Stomach (tissue), 19 donors: ENCODE results near the gene CTSC. TPM values are rescaled to one million over a fixed set of nuclear protein-coding genes. Genes with fewer than 3 reads are reported as not detected.

Experiments
- DNase-seq, 2 donors: peaks; one replicate each; pipeline versions ENCODE4 v3.0.0 to v3.0.0-alpha.2; 2013 to 2019
- H3K27ac ChIP-seq, 5 donors: fragments of 200-600 bp in 4 of 5; sonication (generic) in 4 of 5; one replicate each; pipeline ENCODE4 v1.5.1; 2013 to 2019; ENCODE audit warnings: mild to moderate bottlenecking in 1 of 5, moderate library complexity in 1 of 5
- H3K27me3 ChIP-seq, 3 donors: fragments of 200-600 bp; sonication (generic); one replicate each; pipeline ENCODE4 v1.5.1; 2017 to 2019; ENCODE audit warnings: mixed run types in 1 of 3
- H3K36me3 ChIP-seq, 4 donors: fragments of 200-600 bp; sonication (generic); 1 replicate in 3 of 4; 2 replicates in 1 of 4; pipeline ENCODE4 v1.5.1; 2016 to 2019
- H3K4me1 ChIP-seq, 4 donors: fragments of 200-600 bp; sonication (generic); one replicate each; pipeline ENCODE4 v1.5.1; 2016 to 2019
- H3K4me3 ChIP-seq, 4 donors: fragments of 200-600 bp; sonication (generic) in 3 of 4; one replicate each; pipeline ENCODE4 v1.5.1; 2016 to 2019; ENCODE audit warnings: mild to moderate bottlenecking in 1 of 4
- H3K9me3 ChIP-seq, 4 donors: fragments of 200-600 bp; sonication (generic); one replicate each; pipeline ENCODE4 v1.5.1; 2016 to 2019
- EP300 ChIP-seq: sonication (generic); formaldehyde crosslinking; IDR thresholded peaks from one replicate; pipeline ENCODE4 v1.6.1; 2017; ENCODE audit warnings: antibody characterized with exemption
- POLR2A ChIP-seq, 4 donors: fragments of 450-650 bp; IDR thresholded peaks; one replicate each; pipeline ENCODE4 v1.6.1; 2016; ENCODE audit warnings: antibody characterized with exemption in 4 of 4, control low read depth in 2 of 4, mild to moderate bottlenecking in 1 of 4, moderate library complexity in 1 of 4
- POLR2AphosphoS5 ChIP-seq, 3 donors: sonication (generic); formaldehyde crosslinking; IDR thresholded peaks; one replicate each; pipeline ENCODE4 v1.6.1; 2016; ENCODE audit warnings: antibody characterized with exemption in 3 of 3
- WGBS, 5 donors: extraction: QIAGEN DNeasy Blood & Tissue Kit in 3 of 5; methylation state at CpG; one replicate each; pipeline versions ENCODE4 v1.1.5 to v1.1.7; 2013 to 2018; 5-methylcytosine and 5-hydroxymethylcytosine counted together
- intact Hi-C: fragments of 100-400 bp; cut with DNase I; formaldehyde crosslinking; loops from one replicate; pipeline ENCODE4 v1.15.1; 2023; ENCODE audit warnings: low total_unique reads
- long read RNA-seq, 10 donors: transcript quantifications; one replicate each; lab custom pipeline, GENCODE V29; 2026
- polyA plus RNA-seq, 3 donors: library from polyadenylated mRNA; stranded (reverse); fragments of 200-250 nt; gene quantifications; one replicate each; pipeline ENCODE4 v1.2.3, GENCODE V29; 2013
- total RNA-seq, 5 donors: library from RNA; depleted of rRNA; stranded (reverse); fragments of >200 nt; gene quantifications; one replicate each; pipeline versions ENCODE4 v1.1.0 to v1.2.3, GENCODE V29; 2014 to 2016
- TF ChIP-seq, protein P1 (sequence below), 7 experiments: fragments of 450-650 bp in 4 of 7; fragments of 200-600 bp in 3 of 7; sonication (generic) in 3 of 7; IDR thresholded peaks; one replicate each; pipeline ENCODE4 v1.5.1; 2016 to 2019; ENCODE audit warnings: antibody characterized with exemption in 7 of 7, control low read depth in 2 of 7, mild to moderate bottlenecking in 1 of 7
- donor health status: healthy with polysubstance abuse.
- donor health status: Bipolar disorder and iron deficiency.
- donor health status: healthy.

Gene CTSC
- 100 to 1,000 TPM in 2 of 5 donors, 10 to 100 TPM in 2, 1 to 10 TPM in 1; 6.2 to 127 (median 53.3) TPM for total RNA-seq
- polyA plus RNA-seq: 10 to 100 TPM; 22.9 to 46.3 (median 26.3) TPM
- long read RNA-seq, donor 1, full-length matches to known transcripts: 13 of 13 reads
- long read RNA-seq, donor 1, partial matches to known transcripts: 0 of 13 reads
- long read RNA-seq, donor 1, other reads (novel, unspliced or antisense): 0 of 13 reads
- long read RNA-seq, donor 2, full-length matches to known transcripts: 22 of 28 reads
- long read RNA-seq, donor 2, partial matches to known transcripts: 6 of 28 reads
- long read RNA-seq, donor 2, other reads (novel, unspliced or antisense): 0 of 28 reads
- long read RNA-seq, donor 3, full-length matches to known transcripts: 14 of 14 reads
- long read RNA-seq, donor 3, partial matches to known transcripts: 0 of 14 reads
- long read RNA-seq, donor 3, other reads (novel, unspliced or antisense): 0 of 14 reads
- long read RNA-seq, donor 4, full-length matches to known transcripts: 3 of 3 reads
- long read RNA-seq, donor 4, partial matches to known transcripts: 0 of 3 reads
- long read RNA-seq, donor 4, other reads (novel, unspliced or antisense): 0 of 3 reads
- long read RNA-seq, donor 5, full-length matches to known transcripts: 37 of 37 reads
- long read RNA-seq, donor 5, partial matches to known transcripts: 0 of 37 reads
- long read RNA-seq, donor 5, other reads (novel, unspliced or antisense): 0 of 37 reads
- long read RNA-seq, donor 6, full-length matches to known transcripts: 42 of 48 reads
- long read RNA-seq, donor 6, partial matches to known transcripts: 6 of 48 reads
- long read RNA-seq, donor 6, other reads (novel, unspliced or antisense): 0 of 48 reads
- long read RNA-seq, donor 7, full-length matches to known transcripts: 41 of 41 reads
- long read RNA-seq, donor 7, partial matches to known transcripts: 0 of 41 reads
- long read RNA-seq, donor 7, other reads (novel, unspliced or antisense): 0 of 41 reads
- long read RNA-seq, donor 8, full-length matches to known transcripts: 22 of 22 reads
- long read RNA-seq, donor 8, partial matches to known transcripts: 0 of 22 reads
- long read RNA-seq, donor 8, other reads (novel, unspliced or antisense): 0 of 22 reads
- long read RNA-seq, donor 9, full-length matches to known transcripts: 19 of 19 reads
- long read RNA-seq, donor 9, partial matches to known transcripts: 0 of 19 reads
- long read RNA-seq, donor 9, other reads (novel, unspliced or antisense): 0 of 19 reads
- long read RNA-seq, donor 10, full-length matches to known transcripts: 21 of 21 reads
- long read RNA-seq, donor 10, partial matches to known transcripts: 0 of 21 reads
- long read RNA-seq, donor 10, other reads (novel, unspliced or antisense): 0 of 21 reads

DNA sequence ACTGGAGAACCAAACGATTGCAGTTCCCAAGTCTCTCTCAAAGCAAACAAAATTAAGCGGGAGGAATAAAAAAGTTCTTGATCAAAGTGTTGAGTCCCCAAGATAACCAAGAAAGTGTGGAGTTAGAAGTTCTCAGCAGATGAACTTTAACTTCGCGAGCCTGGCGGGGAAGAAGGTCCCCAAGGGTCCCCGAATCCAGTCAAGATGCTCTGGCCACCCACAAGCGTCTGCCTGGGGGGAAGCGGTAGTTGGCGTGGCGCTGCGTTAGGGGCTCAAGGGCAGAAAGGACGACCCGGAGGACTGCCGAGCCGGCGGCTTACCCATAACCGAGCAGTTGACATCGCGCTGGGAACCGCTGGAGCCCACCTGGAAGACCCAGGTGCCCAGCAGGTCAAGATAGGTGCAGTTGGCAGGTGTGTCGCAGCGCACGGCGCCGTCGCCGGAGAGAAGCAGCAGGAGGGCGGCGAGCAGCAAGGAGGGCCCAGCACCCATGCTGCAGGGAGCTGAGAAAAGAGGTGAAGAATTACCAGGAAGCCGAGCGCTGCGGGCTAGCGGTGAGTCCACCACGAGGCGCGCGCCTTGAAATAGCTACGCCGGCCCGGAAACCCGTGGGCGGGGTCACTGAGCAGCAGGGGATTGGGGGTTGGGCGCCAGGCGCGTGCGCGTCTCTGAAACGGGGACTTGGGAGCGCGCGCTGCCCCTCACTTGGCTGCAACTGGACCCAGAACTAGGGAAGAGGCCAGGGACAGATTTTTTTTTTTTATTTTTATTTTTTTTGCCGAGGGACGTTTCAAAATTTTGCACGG, at the start of gene CTSC:
Gene CTSC, minus strand, starts transcription at position 556 of the 806 bp plus-strand sequence. Its CDS starts 64 bp downstream, at position 492.
- Histone ChIP-seq H3K27ac (peak within 1 kb of the TSS; percentile 82 to 92 (median 87)), H3K4me1 (peaks cover 9 to 26% (median 12%) of the 10 kb centered on the region in 4 donors), H3K36me3 (peaks cover 0 to 21% (median 6%) of the 10 kb centered on the region in 4 donors), H3K9me3 (no peaks in the 10 kb centered on the region), H3K27me3 (no peaks in the 10 kb centered on the region), H3K4me3 (peak within 1 kb of the TSS; percentile 65 to 81 (median 70))
- intact Hi-C loops: no loop called here
- WGBS, 5 donors: 0 to 1% (median 0%) methylated on average over 38 to 54 of the region's 54 CpGs
- no peak for TF ChIP-seq EP300
- peak; percentile 75 to 94 (median 93) for TF ChIP-seq POLR2AphosphoS5 (IDR thresholded peaks at IDR 0.05)
- TF ChIP-seq POLR2A (IDR thresholded peaks at IDR 0.05): no peak
- TF ChIP-seq, protein P1, sequence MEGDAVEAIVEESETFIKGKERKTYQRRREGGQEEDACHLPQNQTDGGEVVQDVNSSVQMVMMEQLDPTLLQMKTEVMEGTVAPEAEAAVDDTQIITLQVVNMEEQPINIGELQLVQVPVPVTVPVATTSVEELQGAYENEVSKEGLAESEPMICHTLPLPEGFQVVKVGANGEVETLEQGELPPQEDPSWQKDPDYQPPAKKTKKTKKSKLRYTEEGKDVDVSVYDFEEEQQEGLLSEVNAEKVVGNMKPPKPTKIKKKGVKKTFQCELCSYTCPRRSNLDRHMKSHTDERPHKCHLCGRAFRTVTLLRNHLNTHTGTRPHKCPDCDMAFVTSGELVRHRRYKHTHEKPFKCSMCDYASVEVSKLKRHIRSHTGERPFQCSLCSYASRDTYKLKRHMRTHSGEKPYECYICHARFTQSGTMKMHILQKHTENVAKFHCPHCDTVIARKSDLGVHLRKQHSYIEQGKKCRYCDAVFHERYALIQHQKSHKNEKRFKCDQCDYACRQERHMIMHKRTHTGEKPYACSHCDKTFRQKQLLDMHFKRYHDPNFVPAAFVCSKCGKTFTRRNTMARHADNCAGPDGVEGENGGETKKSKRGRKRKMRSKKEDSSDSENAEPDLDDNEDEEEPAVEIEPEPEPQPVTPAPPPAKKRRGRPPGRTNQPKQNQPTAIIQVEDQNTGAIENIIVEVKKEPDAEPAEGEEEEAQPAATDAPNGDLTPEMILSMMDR (IDR thresholded peaks at IDR 0.05): no peak
- DNase-seq: peak; percentile 95 to 97

DNA sequence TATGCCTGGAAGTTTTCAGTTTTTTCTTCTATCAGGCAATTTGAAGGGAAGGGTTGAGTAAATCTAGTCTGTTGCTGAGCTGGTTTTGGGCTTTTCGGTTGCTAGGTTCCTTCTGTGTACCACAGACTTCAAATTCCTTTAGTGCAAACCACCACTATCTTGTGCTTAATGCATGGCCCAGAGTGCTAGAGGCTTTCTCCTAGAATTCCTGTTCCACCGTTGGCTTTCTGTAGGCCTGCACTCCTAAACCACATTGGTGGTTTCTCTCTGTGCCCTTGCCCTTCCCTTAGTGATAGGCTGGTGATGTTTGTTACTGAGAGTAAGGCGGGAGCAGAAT, 47.1 kb upstream of the CTSC start:
- intact Hi-C loops: no loop called here
- Histone ChIP-seq H3K27me3 (no peaks in the 10 kb centered on the region), H3K36me3 (no peaks in the 10 kb centered on the region), H3K9me3 (no peaks in the 10 kb centered on the region), H3K27ac (no peak overlapping the region), H3K4me1 (no peaks in the 10 kb centered on the region), H3K4me3 (no peak overlapping the region)
- TF ChIP-seq EP300 (no peak), POLR2AphosphoS5 (IDR thresholded peaks at IDR 0.05) (no peak), POLR2A (IDR thresholded peaks at IDR 0.05) (no peak)
- TF ChIP-seq, protein P1 (IDR thresholded peaks at IDR 0.05): no peak
- peak in 1 of 2 donors; percentile 28 for DNase-seq
- 74 to 77% (median 76%) methylated on average over 3 of the region's 3 CpGs for WGBS, 5 donors

DNA sequence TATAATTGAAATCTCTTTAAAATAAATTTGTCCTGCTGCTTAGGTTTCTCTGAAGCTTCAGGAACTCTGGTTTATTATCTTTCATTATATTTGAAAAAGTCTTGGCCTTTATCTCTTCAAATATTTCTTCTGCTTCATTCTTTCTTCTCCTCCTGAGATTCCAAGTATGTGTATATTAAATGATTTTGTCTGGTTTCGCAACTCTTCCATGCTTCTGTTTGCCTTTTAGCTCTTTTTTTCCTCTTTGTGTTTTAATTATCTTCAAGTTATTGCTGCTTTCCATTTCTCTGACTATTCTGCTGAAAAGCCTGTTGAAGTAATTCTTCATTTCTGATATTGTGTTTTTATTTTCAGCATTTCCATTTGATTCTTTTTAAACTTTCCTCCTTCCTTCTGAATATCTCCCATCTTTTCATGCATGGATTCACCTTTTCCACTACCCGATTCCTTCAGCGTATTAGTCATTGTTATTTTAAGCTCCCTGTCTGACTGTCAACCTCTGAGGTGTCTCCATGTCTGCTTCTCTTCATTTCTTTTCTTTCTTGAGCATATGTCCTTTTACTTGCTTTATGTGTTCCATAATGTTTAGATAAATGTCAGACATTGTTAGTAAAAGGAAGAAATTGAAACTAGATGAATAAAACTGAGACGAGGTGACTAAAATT, 46.6 kb upstream of the CTSC start:
- peak in 1 of 2 donors; percentile 8 for DNase-seq
- 65 to 73% (median 73%) methylated on average over 4 of the region's 4 CpGs for WGBS, 5 donors
- Histone ChIP-seq H3K9me3 (no peaks in the 10 kb centered on the region), H3K36me3 (no peaks in the 10 kb centered on the region), H3K4me3 (no peak overlapping the region), H3K4me1 (no peaks in the 10 kb centered on the region), H3K27ac (no peak overlapping the region), H3K27me3 (no peaks in the 10 kb centered on the region)
- no peak for TF ChIP-seq POLR2AphosphoS5 (IDR thresholded peaks at IDR 0.05)
- TF ChIP-seq, protein P1 (IDR thresholded peaks at IDR 0.05): no peak
- intact Hi-C loops: no loop called here
